GM11168 (cell line): ENCODE measurements around the gene SMPD4.
"Not testable (repeated sequence)": the region's sequence is repeated elsewhere in the genome, so short reads cannot be mapped to it uniquely, and the experiment has no call there.

ENCODE experiments used
- in situ Hi-C: fragments of 300-500 bp; cut with MboI; formaldehyde crosslinking; loops from one replicate; pipeline ENCODE4 v1.12.0; 2022; ENCODE audit warnings: low sequenced_read_pairs; ENCODE audit not compliant: unreplicated experiment

The SMPD4 gene

DNA sequence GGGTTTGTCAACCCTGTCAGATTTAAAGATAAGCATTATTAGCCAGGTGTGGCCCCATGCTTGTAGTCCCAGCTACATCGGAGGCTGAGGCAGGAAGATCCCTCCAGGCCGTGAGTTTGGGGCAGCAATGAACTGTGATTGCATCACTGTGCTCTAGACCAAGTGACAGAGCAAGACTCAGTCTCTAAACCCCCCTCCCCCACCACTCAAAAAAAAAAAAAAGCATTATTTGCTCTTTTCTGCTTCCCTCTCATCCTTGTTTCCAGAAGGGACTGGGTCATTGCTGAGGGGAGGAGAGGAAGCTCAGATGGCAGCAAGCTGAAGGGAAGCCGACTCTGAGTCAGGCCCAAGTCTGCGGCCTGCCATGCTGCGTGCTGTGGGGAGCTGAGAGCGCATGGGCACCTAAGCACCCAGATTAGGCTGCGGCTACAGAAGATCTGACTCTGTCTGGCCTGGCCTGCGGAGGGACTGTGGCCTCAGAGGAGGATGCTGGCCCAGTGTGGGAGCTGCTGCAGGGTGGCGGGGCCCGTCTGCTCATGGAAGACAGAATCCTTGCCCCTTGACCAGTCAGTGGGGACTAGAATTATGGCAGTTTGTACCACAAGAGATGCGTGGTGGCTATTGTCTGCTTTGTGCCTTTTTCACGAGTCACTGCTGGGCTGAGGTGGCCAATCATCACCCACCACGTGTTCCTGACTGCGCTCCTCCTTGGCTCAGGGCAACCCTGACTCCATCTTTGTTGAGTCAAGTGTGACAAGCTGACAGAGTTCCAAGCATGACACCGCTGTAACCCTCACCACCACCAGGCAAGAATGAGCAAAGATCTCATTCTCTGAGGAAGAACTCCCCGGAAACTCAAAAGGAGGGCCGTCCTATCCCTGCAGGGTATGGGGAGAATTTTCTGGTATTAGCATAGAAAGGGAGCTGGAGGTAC lies 6.7 kb upstream of the SMPD4 start:
- in situ Hi-C loops = loop anchor here (10.0 kb wide), 1 partner anchor 147 kb away; no protein-coding TSS in a partner anchor

DNA sequence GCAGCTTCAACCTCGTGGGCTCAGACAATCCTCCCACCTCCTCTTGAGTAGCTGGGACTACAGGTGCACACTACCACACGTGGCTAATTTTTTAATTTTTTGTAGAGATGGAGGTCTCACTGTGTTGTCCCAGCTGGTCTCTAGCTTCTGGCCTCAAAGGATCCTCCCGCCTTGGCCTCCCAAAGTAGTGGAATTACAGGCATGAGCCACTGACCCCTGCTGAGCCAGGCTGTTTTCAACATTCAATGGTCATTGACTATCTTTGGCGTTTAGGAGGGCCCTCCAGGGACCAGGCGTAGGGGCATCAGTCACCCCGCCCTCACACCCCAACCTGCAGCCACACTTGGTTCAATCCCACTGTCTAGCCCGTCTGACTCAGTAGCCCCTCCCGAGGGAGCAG lies 5.9 kb upstream of the SMPD4 start:
- in situ Hi-C loops = loop anchor here (10.0 kb wide), 1 partner anchor 148 kb away; no protein-coding TSS in a partner anchor

DNA sequence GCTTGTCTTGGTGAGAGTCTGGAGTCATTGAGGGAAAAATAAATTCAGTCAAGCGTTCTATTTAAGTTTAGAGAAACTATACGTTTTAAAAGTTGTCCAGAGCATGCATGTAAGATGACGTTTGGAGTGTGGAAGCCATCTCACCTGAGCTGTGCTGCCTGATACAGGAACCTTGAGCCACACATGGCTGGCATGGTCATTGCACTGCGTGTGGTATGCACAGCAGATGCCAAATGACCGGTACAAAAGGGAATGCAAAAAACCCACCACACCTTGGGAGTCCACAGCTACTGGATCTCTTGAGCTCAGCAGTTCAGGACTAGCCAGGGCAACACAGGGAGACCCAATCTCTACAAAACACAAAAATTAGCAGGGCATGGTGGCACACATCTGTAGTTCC lies 5.0 kb upstream of the SMPD4 start:
- in situ Hi-C loops = loop anchor here (10.0 kb wide), 1 partner anchor 148 kb away; no protein-coding TSS in a partner anchor

DNA sequence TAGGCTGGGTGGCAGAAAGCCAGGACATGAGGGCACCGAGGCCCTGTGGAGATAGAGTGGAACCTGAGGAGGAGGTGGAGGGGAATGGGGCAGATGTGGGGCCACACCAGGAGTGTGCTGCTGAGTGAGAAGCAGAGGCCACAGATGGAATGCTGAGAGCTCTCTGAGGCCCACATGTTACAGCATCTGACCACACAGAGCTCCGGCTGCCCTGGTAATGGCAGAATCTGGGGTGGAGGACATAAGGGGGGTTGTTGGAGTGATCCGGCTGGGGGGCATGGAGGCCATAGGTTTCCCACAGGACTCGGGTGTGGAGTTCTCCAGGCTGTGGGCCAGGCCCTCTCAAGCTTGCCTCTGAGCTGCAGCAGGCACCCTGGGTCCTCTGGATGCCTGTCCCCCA lies 4.5 kb upstream of the SMPD4 start:
- in situ Hi-C loops = loop anchor here (10.0 kb wide), 1 partner anchor 149 kb away; no protein-coding TSS in a partner anchor

DNA sequence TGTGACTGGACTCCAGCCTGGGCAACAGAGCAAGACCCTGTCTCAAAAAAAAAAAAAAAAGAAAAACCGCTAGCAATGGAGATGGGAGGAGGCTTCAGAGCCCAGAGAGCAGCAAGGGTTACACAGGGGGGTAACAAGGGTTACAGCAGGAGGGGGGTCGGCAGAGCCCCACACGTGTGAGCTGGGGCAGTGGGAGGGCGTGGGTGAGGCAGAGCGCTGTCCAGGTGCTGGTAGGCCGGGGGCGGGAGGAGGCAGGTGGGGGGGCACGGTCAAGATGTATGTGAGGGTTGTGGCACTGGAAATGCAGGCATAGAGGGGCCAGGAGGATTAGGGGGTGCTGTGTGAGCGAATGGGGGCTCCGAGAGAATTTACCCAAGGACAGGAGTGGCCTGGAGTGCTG lies 4.0 kb upstream of the SMPD4 start:
- in situ Hi-C loops = loop anchor here (10.0 kb wide), 1 partner anchor 149 kb away; no protein-coding TSS in a partner anchor

DNA sequence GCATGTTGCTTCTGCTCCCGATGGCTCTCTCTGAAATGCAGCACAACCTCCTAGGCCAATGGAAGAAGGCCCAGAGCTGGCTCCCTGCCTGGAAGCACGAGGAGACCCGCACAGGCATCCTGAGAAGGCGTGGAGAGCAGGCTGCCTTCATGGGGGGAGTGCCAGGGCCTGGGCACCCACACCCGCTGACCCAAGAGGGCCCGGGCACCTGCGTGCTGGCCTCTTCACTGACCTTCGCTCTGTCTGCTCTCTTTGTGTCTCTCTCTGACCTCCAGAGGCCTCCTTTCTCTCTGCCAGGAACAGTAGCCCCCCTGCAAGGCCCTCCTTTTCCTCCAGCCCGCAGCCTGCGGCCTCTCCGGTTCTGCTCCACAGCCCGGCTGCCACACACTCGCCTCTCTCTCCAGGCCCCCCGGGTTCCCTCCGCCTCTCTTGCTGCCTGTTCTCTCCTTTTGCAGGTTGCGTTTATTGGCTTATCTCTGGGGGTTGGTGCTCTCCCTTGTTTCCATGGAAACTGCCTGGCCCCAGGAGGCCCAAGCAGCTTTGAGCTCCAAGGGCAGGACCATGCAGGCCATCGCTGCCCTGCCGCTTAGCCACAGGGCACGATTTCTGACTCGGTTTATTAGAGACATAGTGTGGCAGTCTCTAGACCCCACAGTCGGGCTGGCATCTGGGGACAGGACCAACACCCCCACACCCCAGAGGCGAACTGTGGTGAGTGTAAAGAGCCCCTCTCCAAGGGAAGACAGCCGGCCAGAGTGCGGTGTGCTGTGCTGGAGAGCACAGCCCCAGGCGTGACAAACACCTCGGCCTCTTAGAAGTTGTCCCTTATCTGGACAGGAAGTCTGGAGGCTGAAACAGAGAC lies 2.3 kb upstream of the SMPD4 start:
- in situ Hi-C loops = loop anchor here (10.0 kb wide), 1 partner anchor 151 kb away; no protein-coding TSS in a partner anchor

DNA sequence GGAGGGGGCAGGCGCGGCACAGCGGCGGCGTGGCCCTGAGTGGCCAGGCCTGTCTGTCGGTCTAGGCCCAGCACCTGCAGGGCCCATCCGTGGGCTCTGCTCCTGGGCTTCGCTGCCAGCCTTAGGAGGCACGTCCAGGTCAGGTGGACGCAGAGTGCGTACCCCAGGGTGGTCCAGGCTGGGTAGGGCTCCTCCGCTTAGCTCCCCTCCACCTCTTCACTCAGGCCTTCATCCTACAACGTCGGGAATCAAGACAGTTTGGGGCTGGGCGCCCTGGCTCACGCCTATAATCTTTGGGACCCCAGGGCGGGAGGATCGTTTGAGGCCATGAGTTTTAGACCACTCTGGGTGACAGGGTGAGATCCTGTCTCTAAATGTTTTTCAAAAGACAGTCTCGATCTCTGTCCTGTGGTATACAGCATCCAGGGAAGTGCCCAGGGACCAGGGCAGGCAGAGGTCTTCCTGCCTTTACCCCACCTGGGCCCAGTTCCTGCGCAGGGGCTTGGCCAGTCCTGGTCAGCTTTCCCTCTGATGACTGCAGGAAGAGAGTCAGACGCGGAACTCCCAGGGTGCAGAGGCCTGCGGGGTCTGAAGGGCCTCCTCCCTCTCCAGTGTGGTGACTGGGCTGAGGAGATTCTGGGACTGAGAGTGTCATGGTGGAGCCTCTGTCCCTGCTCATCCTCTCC lies 1.6 kb upstream of the SMPD4 start:
- in situ Hi-C loops = loop anchor here (10.0 kb wide), 1 partner anchor 152 kb away; no protein-coding TSS in a partner anchor

DNA sequence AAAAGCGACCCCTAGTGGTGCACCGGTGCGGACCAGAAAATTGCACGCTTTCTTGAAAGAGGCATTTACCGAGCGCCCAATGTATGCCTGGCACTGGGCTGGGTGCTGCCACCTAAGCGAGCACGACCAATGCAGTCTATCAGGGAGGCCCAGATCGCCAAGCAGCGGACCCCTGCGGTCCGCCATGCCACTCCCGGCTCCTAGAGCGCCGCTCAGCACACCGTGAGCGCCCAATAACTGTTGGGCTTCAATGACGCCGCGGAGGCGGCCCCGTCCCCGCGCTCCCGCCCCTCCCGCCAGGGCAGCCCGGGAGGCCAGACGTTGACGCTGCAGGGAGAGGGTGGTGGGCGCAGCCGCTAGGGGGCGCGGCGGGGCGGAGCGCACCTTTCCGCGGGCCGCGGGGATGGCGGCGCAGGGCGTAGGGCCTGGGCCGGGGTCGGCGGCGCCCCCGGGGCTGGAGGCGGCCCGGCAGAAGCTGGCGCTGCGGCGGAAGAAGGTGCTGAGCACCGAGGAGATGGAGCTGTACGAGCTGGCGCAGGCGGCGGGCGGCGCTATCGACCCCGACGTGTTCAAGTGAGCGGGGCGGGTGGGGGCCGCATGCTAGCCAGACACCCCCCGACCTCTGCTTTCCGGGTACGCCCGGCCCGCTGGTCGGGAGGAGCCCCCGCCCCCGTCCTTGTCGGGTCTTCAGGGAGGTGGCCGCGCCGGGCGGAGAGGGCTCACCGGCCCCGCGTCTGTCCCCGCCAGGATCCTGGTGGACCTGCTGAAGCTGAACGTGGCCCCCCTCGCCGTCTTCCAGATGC lies 679 bp upstream of the SMPD4 start, which contains the start of gene MZT2B:
MZT2B (plus strand) TSS at position 383 of the 803 bp plus-strand sequence; CDS start at position 404, 21 bp downstream.
- in situ Hi-C loops = loop anchor here (10.0 kb wide), 1 partner anchor 153 kb away; no protein-coding TSS in a partner anchor

DNA sequence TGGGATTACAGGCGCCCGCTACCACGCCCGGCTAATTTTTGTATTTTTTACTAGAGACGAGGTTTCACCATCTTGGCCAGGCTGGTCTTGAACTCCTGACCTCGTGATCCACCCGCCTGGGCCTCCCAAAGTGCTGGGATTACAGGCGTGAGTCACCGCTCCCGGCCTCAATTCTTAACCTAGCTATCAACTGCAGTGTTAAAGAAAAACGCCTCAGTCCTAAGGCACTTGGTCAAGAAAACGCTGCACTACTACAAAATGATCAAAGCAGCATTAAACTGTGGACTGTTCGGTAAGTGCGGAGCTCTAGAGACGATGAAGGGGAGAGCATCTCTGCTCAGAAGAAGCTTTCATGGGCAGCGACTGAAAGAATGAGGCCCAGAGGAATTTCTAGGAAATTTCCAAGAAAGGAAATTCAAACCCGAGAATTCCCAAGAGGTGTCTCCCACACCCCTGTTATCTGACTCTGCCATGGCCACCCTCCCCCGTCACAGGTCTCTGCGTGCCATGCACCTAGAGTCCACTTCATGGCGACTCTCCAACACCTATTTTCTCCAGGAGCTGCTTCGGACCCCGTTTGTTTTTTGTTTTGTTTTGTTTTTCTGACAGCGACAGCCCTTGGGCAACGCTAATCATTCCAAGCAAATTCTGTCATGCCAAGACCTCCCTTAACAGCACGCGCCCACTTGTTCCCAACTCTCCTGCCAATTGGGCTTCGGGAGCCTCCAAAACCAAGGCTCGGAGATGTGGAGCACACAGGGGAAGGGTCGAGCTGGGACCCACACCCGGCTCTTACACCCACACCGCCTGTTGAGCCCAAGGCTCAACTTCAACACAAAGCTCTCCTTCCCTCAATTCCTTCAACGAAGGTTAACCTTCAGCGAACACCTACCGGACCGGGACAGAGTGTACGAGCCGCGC lies 738 bp downstream of the SMPD4 start:
- in situ Hi-C loops = loop anchor here (10.0 kb wide), 1 partner anchor 154 kb away; no protein-coding TSS in a partner anchor

DNA sequence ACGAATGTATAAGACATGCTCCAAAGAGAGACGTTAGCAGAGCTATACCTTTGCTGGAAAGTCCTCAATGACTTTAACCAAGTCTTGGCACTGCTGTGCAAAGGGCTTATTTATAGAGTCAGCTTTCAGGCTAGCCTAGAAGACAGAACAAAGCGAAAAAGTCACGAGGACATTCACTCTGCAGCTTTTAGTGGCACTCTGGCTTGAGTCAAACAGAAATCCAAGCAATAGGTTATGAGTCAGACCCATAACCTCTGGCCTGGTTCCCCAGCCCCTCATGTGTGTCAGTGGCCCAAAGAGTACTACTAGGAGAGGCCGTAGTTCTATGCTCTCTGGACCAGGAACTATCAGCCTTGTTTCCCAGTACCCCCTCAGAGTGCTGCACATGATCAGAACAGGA lies 6.5 kb downstream of the SMPD4 start:
- in situ Hi-C loops = not testable (repeated sequence)

DNA sequence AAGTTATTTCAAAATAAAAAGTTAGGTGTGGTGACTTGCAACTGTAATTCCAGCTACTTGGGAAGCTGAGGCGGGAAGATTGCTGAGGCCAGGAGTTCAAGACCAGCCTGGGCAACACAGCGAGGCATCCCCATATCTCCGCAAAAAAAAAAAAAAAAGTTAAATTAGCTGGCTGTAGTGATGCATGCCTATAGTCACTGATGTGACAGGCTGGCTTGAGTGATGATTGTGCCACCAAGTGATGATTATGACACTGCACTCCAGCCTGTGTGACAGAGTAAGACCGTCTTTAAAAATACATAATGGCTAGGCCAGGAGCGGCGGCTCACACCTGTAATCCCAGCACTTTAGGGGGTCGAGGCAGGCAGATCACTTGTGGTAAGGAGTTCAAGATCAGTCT lies 11.5 kb downstream of the SMPD4 start:
- in situ Hi-C loops = no loop called here

DNA sequence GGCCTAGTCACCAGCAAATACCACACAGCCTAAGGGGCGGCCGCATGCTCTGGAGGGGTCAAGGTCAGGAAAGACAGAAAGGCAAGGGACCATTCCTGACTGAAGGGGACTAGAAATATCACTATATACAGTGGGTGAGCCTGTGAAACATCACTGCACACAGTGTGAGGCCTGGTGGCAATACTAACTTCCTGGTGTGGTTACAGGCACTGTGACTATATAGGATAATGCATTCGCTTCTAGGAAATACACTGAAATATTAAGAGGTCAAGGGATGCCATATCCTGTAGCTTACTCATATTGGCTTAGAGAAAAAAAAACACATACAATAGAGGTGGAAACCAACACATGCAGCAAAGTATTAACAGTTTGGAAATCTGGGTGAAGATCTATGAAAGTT lies 12.2 kb downstream of the SMPD4 start:
- in situ Hi-C loops = not testable (repeated sequence)

DNA sequence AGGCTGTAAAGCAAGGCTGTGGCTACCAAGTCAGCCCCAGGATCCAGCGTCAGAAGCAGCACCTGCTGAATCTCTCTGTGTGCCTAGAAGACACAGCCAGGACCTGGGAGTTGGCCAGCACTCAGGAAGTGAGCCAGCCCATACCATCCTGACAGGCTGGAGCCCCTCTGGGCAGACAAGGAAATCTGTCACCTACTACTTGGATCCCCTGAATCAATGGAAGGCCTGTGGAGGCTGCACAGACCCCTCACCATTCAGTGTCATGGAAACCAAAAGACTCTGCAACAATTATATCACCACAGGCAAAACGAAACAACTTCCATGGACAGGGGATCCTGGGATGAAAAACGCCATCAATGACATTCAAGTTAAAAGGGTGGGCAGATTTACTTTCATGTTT lies 14.8 kb downstream of the SMPD4 start:
- in situ Hi-C loops = not testable (repeated sequence)

DNA sequence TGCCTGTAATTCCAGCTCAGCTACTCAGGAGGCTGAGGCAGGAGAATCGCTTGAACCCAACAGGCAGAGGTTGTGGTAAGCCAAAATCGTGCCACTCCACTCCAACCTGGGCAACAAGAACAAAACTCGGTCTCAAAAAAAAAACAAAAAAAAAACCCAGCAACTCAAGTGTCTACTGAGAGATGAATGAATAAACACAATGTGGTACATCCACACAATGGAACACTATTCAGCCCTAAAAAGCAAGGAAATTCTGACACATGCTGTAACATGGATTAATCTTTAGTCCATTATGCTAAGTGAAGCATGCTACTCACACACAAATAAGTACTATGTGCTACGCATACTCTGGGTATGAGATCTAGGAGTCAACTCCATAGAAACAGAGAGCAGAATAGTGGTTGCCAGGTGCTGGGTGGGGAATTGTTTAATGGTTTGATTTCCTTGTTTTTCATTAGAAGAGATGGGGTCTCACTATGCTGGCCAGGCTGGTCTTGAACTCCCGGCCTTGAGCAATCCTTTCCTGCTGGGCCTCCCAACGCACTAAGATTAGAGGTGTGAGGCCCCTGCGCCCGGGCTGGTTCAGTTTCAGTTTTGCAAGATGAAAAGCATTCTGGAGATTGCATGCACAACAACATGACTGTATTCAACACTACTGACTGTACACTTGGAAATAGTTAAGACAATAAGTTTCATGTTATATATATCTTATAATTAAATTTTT lies 15.9 kb downstream of the SMPD4 start:
- in situ Hi-C loops = no loop called here

DNA sequence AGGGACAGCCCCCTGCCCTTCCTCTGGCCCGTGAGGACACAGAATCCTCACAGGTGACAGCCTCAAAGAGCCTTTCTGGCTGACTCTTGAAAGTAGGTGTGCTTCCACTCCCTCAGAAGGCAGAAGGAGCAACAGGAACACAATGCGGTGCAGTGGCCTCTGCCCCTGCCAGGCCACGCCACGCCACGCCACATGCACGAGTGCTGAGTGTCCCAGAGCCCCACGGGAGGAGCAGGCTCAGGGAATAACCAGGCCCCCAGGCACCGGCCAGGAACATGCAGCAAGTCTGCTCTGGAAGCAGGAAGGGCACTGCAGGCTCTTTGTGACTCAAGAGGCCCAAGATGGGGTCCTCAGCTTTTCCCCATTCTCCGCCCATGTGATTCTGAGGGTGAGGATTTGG lies 18.4 kb downstream of the SMPD4 start:
- in situ Hi-C loops = no loop called here

DNA sequence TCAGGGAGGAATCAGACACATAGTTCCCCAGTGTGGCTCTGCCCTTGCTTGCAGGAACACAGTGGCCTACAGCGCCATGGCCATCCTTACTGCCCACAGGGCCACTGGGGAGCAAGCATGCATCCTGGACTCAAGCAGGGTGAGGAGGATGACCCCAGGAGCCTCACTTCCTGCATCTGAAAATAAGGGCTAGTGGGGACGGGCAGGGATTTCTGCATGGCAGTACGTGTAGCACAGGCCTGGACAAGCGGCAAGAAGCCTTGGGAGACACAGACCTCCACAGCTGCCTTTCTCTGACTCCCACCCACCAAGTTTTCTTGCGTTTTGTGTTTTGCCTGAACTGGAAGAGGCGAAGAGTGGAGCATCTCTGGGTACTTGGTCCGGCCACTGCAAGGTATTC lies 18.9 kb downstream of the SMPD4 start:
- in situ Hi-C loops = not testable (repeated sequence)
